HG03280 (cell line): ENCODE data around the gene PATL1.
"Not testable (repeated sequence)": the region's sequence is repeated elsewhere in the genome, so short reads cannot be mapped to it uniquely, and the experiment has no call there.

Experiments used
- ATAC-seq: cut with Tn5 transposase; IDR thresholded peaks from one replicate; pipeline ENCODE4 v1.9.1; 2021; ENCODE audit warnings: mild to moderate bottlenecking, moderate library complexity; ENCODE audit not compliant: unreplicated experiment

PATL1 gene

GRCh38 chr11:59676205-59676604, 7.4 kb upstream of the PATL1 start:
- no peak for ATAC-seq

GRCh38 chr11:59674291-59674690, 5.5 kb upstream of the PATL1 start:
- ATAC-seq = no peak

DNA sequence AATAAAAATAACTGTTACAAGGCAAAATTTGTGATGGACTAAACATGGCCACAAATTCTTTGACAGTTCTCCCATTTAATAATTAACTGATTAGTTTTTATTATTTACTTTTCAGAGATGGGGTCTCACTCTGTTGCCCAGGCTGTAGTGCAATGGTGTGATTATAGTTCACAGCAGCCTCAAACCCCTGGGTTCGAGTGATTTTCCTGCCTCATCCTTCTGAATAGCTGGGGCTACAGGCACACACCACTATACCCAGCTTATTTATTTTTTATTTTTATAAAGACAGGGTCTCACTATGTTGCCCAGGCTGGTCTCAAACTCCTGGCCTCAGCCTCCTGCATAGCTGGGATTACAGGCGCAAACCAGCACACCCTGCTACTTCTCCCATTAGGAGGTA, 4.5 kb upstream of the PATL1 start:
- no peak for ATAC-seq

GRCh38 chr11:59671471-59671870, 2.6 kb upstream of the PATL1 start:
- no peak for ATAC-seq

DNA sequence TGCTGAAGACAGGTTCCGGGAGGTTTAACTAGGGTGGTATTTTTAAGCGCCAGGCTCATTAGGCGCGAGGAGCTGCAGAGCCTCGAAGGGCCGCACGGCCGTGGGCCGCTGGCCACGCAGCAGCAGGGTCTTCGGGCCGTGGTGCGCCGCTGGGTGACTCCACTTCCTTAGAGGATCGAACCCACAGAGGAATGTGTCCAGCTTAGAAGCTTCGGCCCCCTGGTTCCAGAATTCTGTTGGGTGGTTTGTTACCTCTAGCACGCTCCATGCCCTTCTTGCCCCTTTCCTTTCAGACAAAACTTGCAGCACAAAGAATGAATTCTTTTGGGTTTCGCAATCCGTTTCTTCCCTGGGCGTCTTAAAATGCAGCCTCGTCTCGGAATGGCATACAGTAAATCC, 773 bp upstream of the PATL1 start:
- ATAC-seq = no peak

- ATAC-seq = peak; percentile 23
These were observed 468 bp downstream of the PATL1 start for GRCh38 chr11:59668188-59668949.

- ATAC-seq = no peak
These were observed 1.0 kb downstream of the PATL1 start for GRCh38 chr11:59667812-59668187.

GRCh38 chr11:59666969-59667368, 1.9 kb downstream of the PATL1 start:
- ATAC-seq = no peak

- ATAC-seq = no peak
These were observed 8.2 kb downstream of the PATL1 start for GRCh38 chr11:59660621-59661020.

GRCh38 chr11:59659981-59660380, 8.9 kb downstream of the PATL1 start:
- no peak for ATAC-seq

DNA sequence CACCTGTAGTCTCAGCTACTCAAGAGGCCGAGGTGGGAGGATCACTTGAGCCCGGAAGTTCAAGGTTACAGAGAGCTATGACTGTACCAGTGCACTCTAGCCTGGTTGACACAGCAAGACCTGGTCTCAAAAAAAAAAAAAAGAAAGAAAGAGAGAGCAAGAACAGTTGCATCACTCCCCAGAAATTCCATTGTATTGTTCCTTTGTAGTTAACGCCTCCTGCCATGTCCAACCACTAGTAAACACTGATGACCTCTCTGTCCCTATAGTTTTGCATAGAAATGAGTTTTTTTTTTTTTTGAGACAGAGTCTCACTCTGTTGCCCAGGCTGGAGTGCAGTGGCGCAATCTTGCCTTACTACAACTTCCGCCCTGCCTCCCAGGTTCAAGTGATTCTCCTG, 10.8 kb downstream of the PATL1 start:
- no peak for ATAC-seq

GRCh38 chr11:59654893-59655292, 13.9 kb downstream of the PATL1 start:
- no peak for ATAC-seq

GRCh38 chr11:59647245-59647980, 21.4 kb downstream of the PATL1 start:
- no peak for ATAC-seq

- no peak for ATAC-seq
These were observed 24.3 kb downstream of the PATL1 start for GRCh38 chr11:59644528-59644927.

- ATAC-seq = no peak
These were observed 25.4 kb downstream of the PATL1 start for GRCh38 chr11:59643390-59643789.

GRCh38 chr11:59641156-59641555, 27.7 kb downstream of the PATL1 start:
- ATAC-seq = no peak

- no peak for ATAC-seq
These were observed 38.3 kb downstream of the PATL1 start for GRCh38 chr11:59630493-59630892.

DNA sequence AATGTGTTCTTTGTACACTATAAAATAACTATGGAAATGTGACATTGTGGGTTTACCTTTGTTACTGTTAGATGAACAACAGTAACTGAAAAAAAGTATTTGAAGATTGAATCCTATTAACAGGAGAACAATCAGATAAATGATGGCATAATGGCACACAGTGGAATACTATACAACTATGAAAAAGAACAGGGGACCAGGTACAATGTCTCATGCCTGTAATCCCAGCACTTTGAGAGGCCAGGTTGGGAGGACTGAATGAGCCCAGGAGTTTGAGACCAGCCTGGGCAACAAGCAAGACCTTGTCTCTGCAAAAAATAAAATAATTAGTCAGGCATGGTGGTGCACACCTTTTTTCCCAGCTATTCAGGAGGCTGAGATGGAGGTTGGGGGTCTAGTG, 38.8 kb downstream of the PATL1 start:
- no peak for ATAC-seq

- ATAC-seq = not testable (repeated sequence)
These were observed 41.9 kb downstream of the PATL1 start for GRCh38 chr11:59626969-59627368.

DNA sequence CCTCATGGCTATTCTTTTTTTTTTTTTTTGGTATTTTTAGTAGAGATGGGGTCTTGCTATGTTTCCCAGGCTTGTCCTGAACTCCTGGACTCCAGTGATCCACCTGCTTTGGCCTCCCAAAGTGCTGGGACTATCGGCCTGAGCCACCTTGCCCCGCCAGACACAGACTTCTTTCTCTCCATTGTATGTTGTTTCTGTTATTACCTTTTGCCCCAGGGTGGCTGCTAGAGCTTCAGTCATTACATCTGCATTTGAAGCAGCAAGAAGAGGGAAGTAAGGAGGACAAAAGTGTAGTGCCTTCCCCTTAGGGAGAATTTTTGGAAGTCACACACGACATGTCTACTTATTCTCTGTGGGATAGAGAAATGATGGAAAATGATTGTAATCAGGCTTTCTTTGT, 43.1 kb downstream of the PATL1 start:
- no peak for ATAC-seq

DNA sequence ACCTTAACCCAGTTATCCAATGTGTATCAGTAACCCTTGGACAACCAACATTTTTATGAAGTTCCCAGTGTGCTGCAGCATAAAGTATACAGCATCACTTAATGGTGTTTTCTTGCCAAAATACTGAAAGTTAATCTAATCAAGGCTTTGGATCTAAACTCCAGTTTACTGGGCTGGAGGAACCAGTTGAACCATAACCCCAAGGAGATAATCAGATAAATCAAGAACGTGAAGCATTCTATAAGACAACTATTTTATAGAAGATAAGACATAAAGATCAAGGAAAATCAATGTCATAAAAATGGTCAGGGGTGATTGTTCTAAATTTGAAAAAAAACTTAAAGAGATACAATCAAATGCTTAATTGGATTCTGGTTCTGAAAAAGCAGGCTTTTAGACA, 51.0 kb downstream of the PATL1 start:
- no peak for ATAC-seq

- no peak for ATAC-seq
These were observed 52.3 kb downstream of the PATL1 start for GRCh38 chr11:59616396-59616982.
